GM23338 (cell line): ENCODE results near the gene SHROOM2. TPM values are rescaled to one million over a fixed set of nuclear protein-coding genes. Genes with fewer than 3 reads are reported as not detected.

Experiments
- ATAC-seq: fragments of 200-7000 bp; cut with Tn5 transposase; 3 replicates; pipeline ENCODE4 v1.9.1; 2020
- DNase-seq: peaks from one replicate; pipeline ENCODE4 v3.0.0-alpha.2; 2015; ENCODE audit warnings: low spot score
- H2AFZ ChIP-seq: fragments of 200-600 bp; sonication (generic); 2 replicates; pipeline ENCODE4 v1.8.0; 2016; ENCODE audit warnings: antibody characterized with exemption, mild to moderate bottlenecking, moderate library complexity
- H3F3A ChIP-seq: fragments of 200-600 bp; sonication (generic); replicated peaks from 2 replicates; pipeline ENCODE4 v1.8.0; 2017; ENCODE audit warnings: antibody characterized with exemption, mixed run types, low read depth
- H3K27ac ChIP-seq: fragments of 200-600 bp; sonication (generic); 2 replicates; pipeline ENCODE4 v1.6.1; 2016; ENCODE audit warnings: low read depth
- H3K27me3 ChIP-seq: fragments of 200-600 bp; sonication (generic); 2 replicates; pipeline ENCODE4 v1.8.0; 2016; ENCODE audit warnings: mild to moderate bottlenecking, mixed run types, moderate library complexity; ENCODE audit not compliant: insufficient read depth
- H3K36me3 ChIP-seq: fragments of 200-600 bp; sonication (generic); 2 replicates; pipeline ENCODE4 v1.8.0; 2016; ENCODE audit warnings: mild to moderate bottlenecking; ENCODE audit not compliant: insufficient read depth
- H3K4me1 ChIP-seq: fragments of 200-600 bp; sonication (generic); 2 replicates; pipeline ENCODE4 v1.8.0; 2016; ENCODE audit warnings: mild to moderate bottlenecking, moderate library complexity; ENCODE audit not compliant: insufficient read depth
- H3K4me2 ChIP-seq: fragments of 200-600 bp; sonication (generic); 2 replicates; pipeline ENCODE4 v1.7.1; 2017; ENCODE audit warnings: mixed run types
- H3K4me3 ChIP-seq: fragments of 200-600 bp; sonication (generic); 2 replicates; pipeline ENCODE4 v1.6.1; 2016; ENCODE audit warnings: mixed run types
- H3K79me2 ChIP-seq: fragments of 200-600 bp; sonication (generic); replicated peaks from 2 replicates; pipeline ENCODE4 v1.8.0; 2017; ENCODE audit warnings: mild to moderate bottlenecking; ENCODE audit not compliant: insufficient read depth
- H3K9me2 ChIP-seq: fragments of 200-600 bp; sonication (generic); 2 replicates; pipeline ENCODE4 v1.8.0; 2017; ENCODE audit not compliant: insufficient read depth
- H4K20me1 ChIP-seq: fragments of 200-600 bp; sonication (generic); replicated peaks from 2 replicates; pipeline ENCODE4 v1.8.0; 2017; ENCODE audit warnings: mild to moderate bottlenecking; ENCODE audit not compliant: insufficient read depth
- H3K27ac Mint-ChIP-seq: 2 replicates; pipeline ENCODE4 v1.8.0; 2020; ENCODE audit warnings: inconsistent platforms, mild to moderate bottlenecking, moderate library complexity, mixed read lengths
- H3K27me3 Mint-ChIP-seq: 3 replicates; pipeline ENCODE4 v1.8.0; 2022; ENCODE audit warnings: low read depth, mild to moderate bottlenecking, moderate library complexity, mixed read lengths, inconsistent platforms; ENCODE audit not compliant: insufficient read depth, poor library complexity
- H3K36me3 Mint-ChIP-seq: 3 replicates; pipeline ENCODE4 v1.8.0; 2021; ENCODE audit warnings: low read depth, mild to moderate bottlenecking, inconsistent platforms, moderate library complexity, mixed read lengths
- H3K4me1 Mint-ChIP-seq: 3 replicates; pipeline ENCODE4 v1.8.0; 2020; ENCODE audit warnings: mild to moderate bottlenecking, inconsistent platforms, mixed read lengths
- H3K4me3 Mint-ChIP-seq: 3 replicates; pipeline ENCODE4 v1.8.0; 2021; ENCODE audit warnings: moderate library complexity, mild to moderate bottlenecking, inconsistent platforms, mixed read lengths
- H3K9me3 Mint-ChIP-seq: 3 replicates; pipeline ENCODE4 v1.8.0; 2020; ENCODE audit warnings: moderate library complexity, mild to moderate bottlenecking, inconsistent platforms, mixed read lengths
- CTCF ChIP-seq, 2 experiments: fragments of 200-600 bp in 1 of 2; sonication (generic) in 1 of 2; conservative IDR thresholded peaks; 2 replicates each; pipeline versions ENCODE4 v1.5.1 to v1.6.1; 2016 to 2017; ENCODE audit warnings: antibody characterized with exemption in 2 of 2, low read depth in 2 of 2, mild to moderate bottlenecking in 2 of 2, moderate library complexity in 1 of 2
- EZH2phosphoT487 ChIP-seq: fragments of 200-600 bp; sonication (generic); IDR thresholded peaks from one replicate; pipeline ENCODE4 v1.8.1; 2018; ENCODE audit warnings: antibody characterized with exemption; ENCODE audit not compliant: unreplicated experiment
- ZNF331 ChIP-seq: fragments of 250-450 bp; sonication (Bioruptor Pico); IDR thresholded peaks from 2 replicates; pipeline ENCODE4 v1.5.0; 2020; ENCODE audit warnings: low read depth, mild to moderate bottlenecking, moderate library complexity
- ZNF462 ChIP-seq: fragments of 250-450 bp; sonication (Bioruptor Pico); IDR thresholded peaks from 2 replicates; pipeline ENCODE4 v1.5.0; 2020; ENCODE audit warnings: mild to moderate bottlenecking, moderate library complexity
- polyA plus RNA-seq: library from polyadenylated mRNA; unstranded; fragments of >200 nt; fragmentation: Nextera tagmentation; extraction: Ambion mirVana; gene quantifications from 2 replicates; pipeline ENCODE4 v1.2.1, GENCODE V29; 2016
- total RNA-seq: library from RNA; depleted of rRNA; stranded (reverse); fragments of >200 nt; shearing (Covaris generic); gene quantifications from 2 replicates; pipeline ENCODE4 v1.2.3, GENCODE V29; 2014

Gene SHROOM2
- total and polyA plus RNA-seq, 2 experiments from 2014 or later = 3.5 to 15.8 TPM

- H3K4me3 ChIP-seq = no peak overlapping the region
- no peak for TF ChIP-seq ZNF331 (CRISPR knock-in tag)
- Mint-ChIP-seq H3K4me3 (no peak overlapping the region), H3K27ac (no peak overlapping the region), H3K36me3 (peaks cover 7% of the 10 kb centered on the region; the same call in 2 of the 3 replicates), H3K9me3 (no peaks in the 10 kb centered on the region), H3K27me3 (peaks cover 5% of the 10 kb centered on the region), H3K4me1 (peaks cover 15% of the 10 kb centered on the region)
- H4K20me1 ChIP-seq = no peaks in the 10 kb centered on the region
- DNase-seq (no peak), ATAC-seq (no peak)
- no peaks in the 10 kb centered on the region; the same call in 1 of the 2 replicates for H3K79me2 ChIP-seq
- no peaks in the 10 kb centered on the region for H3K4me1 ChIP-seq
- H3K4me2 ChIP-seq = no peak overlapping the region
- H3K27ac ChIP-seq = no peak overlapping the region
- H3F3A ChIP-seq = no peaks in the 10 kb centered on the region
- H3K36me3 ChIP-seq = no peaks in the 10 kb centered on the region
- no peak overlapping the region for H2AFZ ChIP-seq
- H3K27me3 ChIP-seq = no peaks in the 10 kb centered on the region
- H3K9me2 ChIP-seq = no peaks in the 10 kb centered on the region
Observed at GRCh38 chrX:9873360-9873759, 87.1 kb downstream of the SHROOM2 start.

GRCh38 chrX:9873952-9874351, 87.7 kb downstream of the SHROOM2 start:
- Mint-ChIP-seq H3K27ac (no peak overlapping the region), H3K9me3 (no peaks in the 10 kb centered on the region), H3K36me3 (peaks cover 7% of the 10 kb centered on the region; the same call in 2 of the 3 replicates), H3K27me3 (peaks cover 5% of the 10 kb centered on the region), H3K4me1 (peaks cover 15% of the 10 kb centered on the region), H3K4me3 (no peak overlapping the region)
- Histone ChIP-seq H3K4me3 (no peak overlapping the region), H3K27ac (no peak overlapping the region), H3K79me2 (no peaks in the 10 kb centered on the region; the same call in 1 of the 2 replicates), H3K4me1 (no peaks in the 10 kb centered on the region), H3K4me2 (no peak overlapping the region), H4K20me1 (no peaks in the 10 kb centered on the region), H3K9me2 (no peaks in the 10 kb centered on the region), H3K36me3 (no peaks in the 10 kb centered on the region), H2AFZ (no peak overlapping the region), H3F3A (no peaks in the 10 kb centered on the region), H3K27me3 (no peaks in the 10 kb centered on the region)
- ATAC-seq (peak; percentile 62), DNase-seq (peak; percentile 65)
- no peak for TF ChIP-seq EZH2phosphoT487
- no peak for TF ChIP-seq ZNF462
- TF ChIP-seq CTCF (conservative IDR thresholded peaks at IDR 0.05; ENCODE audit: low read depth in 2 of 2) = peak; percentile 61 to 63
